ENCODE data around the gene CCDC85A. TPM values are rescaled to one million over a fixed set of nuclear protein-coding genes. Genes with fewer than 3 reads are reported as not detected.

Gene CCDC85A
- total RNA-seq, 4 donors from 2014 or later: 0.42 to 2.1 (median 1.3) TPM

DNA sequence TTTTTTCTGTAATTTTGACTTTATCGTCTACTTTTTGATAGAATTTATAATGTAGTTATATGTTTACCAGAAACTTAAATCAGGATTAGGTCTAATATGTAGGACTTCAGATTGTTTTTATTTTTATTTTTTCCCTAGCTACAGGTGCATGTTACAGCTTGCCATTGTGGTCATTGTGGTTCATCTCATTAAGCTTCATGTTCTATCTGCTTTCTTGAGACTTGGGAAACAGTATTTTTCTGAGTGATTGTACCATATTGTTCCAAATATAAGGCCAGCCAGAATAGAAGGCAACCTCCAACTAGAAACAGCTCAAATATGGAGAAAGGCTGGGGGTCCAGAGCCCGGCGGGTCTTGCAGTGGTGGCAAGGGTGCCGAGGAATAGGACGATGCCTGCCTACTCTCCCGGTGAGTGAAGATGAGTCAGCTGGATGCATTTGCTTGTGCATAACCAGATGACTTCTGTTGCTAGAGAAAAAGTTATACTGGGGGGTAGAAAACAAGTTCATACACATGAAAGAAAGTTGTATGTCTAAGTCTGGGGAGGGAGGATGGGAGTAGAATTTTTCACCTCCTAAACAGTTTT is 188.4 kb downstream of the CCDC85A start:
- Histone ChIP-seq H3K27ac (no peak overlapping the region), H3K4me1 (no peaks in the 10 kb centered on the region), H3K9me3 (no peaks in the 10 kb centered on the region), H3K4me3 (no peak overlapping the region), H3K27me3 (no peaks in the 10 kb centered on the region), H3K36me3 (no peaks in the 10 kb centered on the region)
- no peak for DNase-seq
- 92 to 94% methylated on average over 6 of the region's 6 CpGs for whole genome bisulfite sequencing, 2 donors
- intact Hi-C loops (cut with DNase I): no loop called here
- TF ChIP-seq, protein P1, sequence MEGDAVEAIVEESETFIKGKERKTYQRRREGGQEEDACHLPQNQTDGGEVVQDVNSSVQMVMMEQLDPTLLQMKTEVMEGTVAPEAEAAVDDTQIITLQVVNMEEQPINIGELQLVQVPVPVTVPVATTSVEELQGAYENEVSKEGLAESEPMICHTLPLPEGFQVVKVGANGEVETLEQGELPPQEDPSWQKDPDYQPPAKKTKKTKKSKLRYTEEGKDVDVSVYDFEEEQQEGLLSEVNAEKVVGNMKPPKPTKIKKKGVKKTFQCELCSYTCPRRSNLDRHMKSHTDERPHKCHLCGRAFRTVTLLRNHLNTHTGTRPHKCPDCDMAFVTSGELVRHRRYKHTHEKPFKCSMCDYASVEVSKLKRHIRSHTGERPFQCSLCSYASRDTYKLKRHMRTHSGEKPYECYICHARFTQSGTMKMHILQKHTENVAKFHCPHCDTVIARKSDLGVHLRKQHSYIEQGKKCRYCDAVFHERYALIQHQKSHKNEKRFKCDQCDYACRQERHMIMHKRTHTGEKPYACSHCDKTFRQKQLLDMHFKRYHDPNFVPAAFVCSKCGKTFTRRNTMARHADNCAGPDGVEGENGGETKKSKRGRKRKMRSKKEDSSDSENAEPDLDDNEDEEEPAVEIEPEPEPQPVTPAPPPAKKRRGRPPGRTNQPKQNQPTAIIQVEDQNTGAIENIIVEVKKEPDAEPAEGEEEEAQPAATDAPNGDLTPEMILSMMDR (IDR thresholded peaks at IDR 0.05): no peak
- TF ChIP-seq POLR2A (IDR thresholded peaks at IDR 0.05): no peak

DNA sequence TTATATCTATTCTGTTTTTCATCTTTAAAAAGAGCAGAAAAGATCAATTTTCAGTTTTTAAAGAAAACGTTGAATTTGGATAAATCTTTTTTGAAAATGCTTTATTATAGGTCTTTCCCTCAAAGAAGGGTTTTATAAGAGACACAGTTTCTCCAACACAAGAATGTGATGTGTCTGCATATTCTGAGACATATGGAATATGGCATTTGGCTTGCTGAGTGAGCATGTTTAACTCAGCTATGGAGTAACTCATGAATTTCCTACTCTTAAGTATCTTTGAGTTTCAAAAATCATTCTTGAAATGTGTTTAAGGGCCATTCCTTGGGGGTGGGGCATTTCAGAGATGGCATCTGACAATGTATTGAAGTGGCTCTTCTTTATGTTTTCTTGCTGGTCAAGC is 191.5 kb downstream of the CCDC85A start:
- H3K27me3 ChIP-seq: no peaks in the 10 kb centered on the region
- H3K27ac ChIP-seq: no peak overlapping the region
- WGBS, 2 donors: 34 to 55% methylated on average over 1 of the region's 1 CpG
- H3K4me3 ChIP-seq: no peak overlapping the region
- intact Hi-C loops (cut with DNase I): no loop called here
- H3K4me1 ChIP-seq: no peaks in the 10 kb centered on the region
- H3K9me3 ChIP-seq: no peaks in the 10 kb centered on the region
- H3K36me3 ChIP-seq: no peaks in the 10 kb centered on the region
- DNase-seq: no peak
- TF ChIP-seq, protein P1 (IDR thresholded peaks at IDR 0.05): no peak
- no peak for TF ChIP-seq POLR2A (IDR thresholded peaks at IDR 0.05)

GRCh38 chr2:56376699-56377665 is 193.2 kb downstream of the CCDC85A start:
- 82 to 85% methylated on average over 2 of the region's 2 CpGs for WGBS, 2 donors

DNA sequence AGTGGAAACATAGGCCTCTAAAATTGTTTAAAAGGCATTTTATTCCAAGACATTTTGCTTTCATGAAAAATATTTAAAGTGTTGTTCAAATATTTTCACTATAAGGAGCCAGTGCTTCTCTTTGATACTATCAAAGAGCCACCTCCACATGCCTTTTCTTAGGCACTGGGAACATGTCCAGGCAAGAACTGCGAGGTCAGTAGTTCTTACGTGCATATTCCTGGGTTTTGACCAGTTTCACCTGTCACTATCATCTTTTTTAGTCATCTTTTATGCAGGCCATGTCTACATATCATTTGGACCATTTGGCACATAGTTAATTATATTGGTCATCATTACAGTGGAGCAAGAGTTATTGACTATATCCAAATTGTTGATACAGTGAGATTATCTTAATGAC is 195.3 kb downstream of the CCDC85A start:
- Histone ChIP-seq H3K9me3 (no peaks in the 10 kb centered on the region), H3K27me3 (no peaks in the 10 kb centered on the region), H3K27ac (no peak overlapping the region), H3K4me1 (no peaks in the 10 kb centered on the region), H3K4me3 (no peak overlapping the region), H3K36me3 (no peaks in the 10 kb centered on the region)
- no peak for TF ChIP-seq POLR2A (IDR thresholded peaks at IDR 0.05)
- TF ChIP-seq, protein P1 (IDR thresholded peaks at IDR 0.05): no peak
- intact Hi-C loops (cut with DNase I): no loop called here
- 41 to 49% methylated on average over 2 of the region's 2 CpGs for WGBS, 2 donors
- DNase-seq: no peak

More at GRCh38 chr2:56376699-56377665, 193.2 kb downstream of the CCDC85A start:
- DNase-seq: no peak
- Histone ChIP-seq H3K27me3 (no peaks in the 10 kb centered on the region), H3K4me3 (no peak overlapping the region), H3K9me3 (no peaks in the 10 kb centered on the region), H3K4me1 (no peaks in the 10 kb centered on the region), H3K27ac (no peak overlapping the region), H3K36me3 (no peaks in the 10 kb centered on the region)
- TF ChIP-seq, protein P1 (IDR thresholded peaks at IDR 0.05): no peak
- TF ChIP-seq POLR2A (IDR thresholded peaks at IDR 0.05): no peak
- intact Hi-C loops (cut with DNase I): no loop called here

GRCh38 chr2:56380861-56381260 is 197.1 kb downstream of the CCDC85A start:
- Histone ChIP-seq H3K27ac (no peak overlapping the region), H3K4me3 (no peak overlapping the region), H3K36me3 (no peaks in the 10 kb centered on the region), H3K27me3 (no peaks in the 10 kb centered on the region), H3K9me3 (no peaks in the 10 kb centered on the region), H3K4me1 (no peaks in the 10 kb centered on the region)
- DNase-seq: no peak
- TF ChIP-seq, protein P1 (IDR thresholded peaks at IDR 0.05): no peak
- TF ChIP-seq POLR2A (IDR thresholded peaks at IDR 0.05): no peak
- intact Hi-C loops (cut with DNase I): no loop called here
- WGBS, 2 donors: 53 to 67% methylated on average over 2 of the region's 2 CpGs

Measured in esophagus squamous epithelium (tissue), 5 donors.